IPS-18a (cell line): ENCODE data around the gene OXCT1.
"Not testable (repeated sequence)": the region's sequence is repeated elsewhere in the genome, so short reads cannot be mapped to it uniquely, and the experiment has no call there.

Experiments used
- H3K27ac ChIP-seq: one replicate; pipeline ENCODE4 v1.5.1; 2013; ENCODE audit warnings: low read length
- H3K27me3 ChIP-seq: one replicate; pipeline ENCODE4 v1.6.1; 2013; ENCODE audit warnings: mild to moderate bottlenecking, low read length; ENCODE audit not compliant: control insufficient read depth, insufficient read depth
- H3K36me3 ChIP-seq: one replicate; pipeline ENCODE4 v1.6.1; 2013; ENCODE audit warnings: low read depth, low read length; ENCODE audit not compliant: control insufficient read depth
- H3K4me1 ChIP-seq: one replicate; pipeline ENCODE4 v1.6.1; 2013; ENCODE audit warnings: low read depth, low read length; ENCODE audit not compliant: control insufficient read depth
- H3K4me3 ChIP-seq: one replicate; pipeline ENCODE4 v1.5.1; 2013; ENCODE audit warnings: low read length
- H3K9ac ChIP-seq: one replicate; pipeline ENCODE4 v1.6.1; 2013; ENCODE audit warnings: mild to moderate bottlenecking, low read length, moderate library complexity
- H3K9me3 ChIP-seq: one replicate; pipeline ENCODE4 v1.6.1; 2013; ENCODE audit warnings: low read depth, low read length; ENCODE audit not compliant: control insufficient read depth

Gene OXCT1

GRCh38 chr5:41764650-41765049 is 105.6 kb downstream of the OXCT1 start:
- Histone ChIP-seq H3K4me3 (no peak overlapping the region), H3K4me1 (no peaks in the 10 kb centered on the region), H3K27me3 (no peaks in the 10 kb centered on the region), H3K9me3 (no peaks in the 10 kb centered on the region), H3K9ac (no peak overlapping the region), H3K27ac (no peak overlapping the region), H3K36me3 (no peaks in the 10 kb centered on the region)

GRCh38 chr5:41763574-41763973 is 106.7 kb downstream of the OXCT1 start:
- Histone ChIP-seq H3K27ac (no peak overlapping the region), H3K9me3 (no peaks in the 10 kb centered on the region), H3K4me3 (no peak overlapping the region), H3K9ac (no peak overlapping the region), H3K36me3 (no peaks in the 10 kb centered on the region), H3K4me1 (no peaks in the 10 kb centered on the region), H3K27me3 (no peaks in the 10 kb centered on the region)

- no peak overlapping the region for H3K27ac ChIP-seq
- no peaks in the 10 kb centered on the region for H3K36me3 ChIP-seq
- H3K9me3 ChIP-seq, result no peaks in the 10 kb centered on the region
- no peak overlapping the region for H3K9ac ChIP-seq
- no peaks in the 10 kb centered on the region for H3K27me3 ChIP-seq
- no peak overlapping the region for H3K4me3 ChIP-seq
- no peaks in the 10 kb centered on the region for H3K4me1 ChIP-seq
Measured at GRCh38 chr5:41763081-41763480, 107.1 kb downstream of the OXCT1 start.

- H3K36me3 ChIP-seq, result no peaks in the 10 kb centered on the region
Measured at GRCh38 chr5:41762426-41762825, 107.8 kb downstream of the OXCT1 start.

GRCh38 chr5:41761663-41762062 is 108.6 kb downstream of the OXCT1 start:
- H3K9ac ChIP-seq, result no peak overlapping the region
- no peaks in the 10 kb centered on the region for H3K9me3 ChIP-seq
- no peaks in the 10 kb centered on the region for H3K36me3 ChIP-seq
- H3K4me1 ChIP-seq, result no peaks in the 10 kb centered on the region
- no peak overlapping the region for H3K27ac ChIP-seq
- no peaks in the 10 kb centered on the region for H3K27me3 ChIP-seq
- no peak overlapping the region for H3K4me3 ChIP-seq

More at GRCh38 chr5:41762426-41762825, 107.8 kb downstream of the OXCT1 start:
- H3K27me3 ChIP-seq, result no peaks in the 10 kb centered on the region
- H3K4me1 ChIP-seq, result no peaks in the 10 kb centered on the region
- no peak overlapping the region for H3K27ac ChIP-seq
- no peak overlapping the region for H3K4me3 ChIP-seq
- H3K9ac ChIP-seq, result no peak overlapping the region
- H3K9me3 ChIP-seq, result no peaks in the 10 kb centered on the region

GRCh38 chr5:41755705-41756104 is 114.5 kb downstream of the OXCT1 start:
- H3K4me1 ChIP-seq, result no peaks in the 10 kb centered on the region
- H3K27me3 ChIP-seq, result no peaks in the 10 kb centered on the region
- no peaks in the 10 kb centered on the region for H3K36me3 ChIP-seq
- no peak overlapping the region for H3K9ac ChIP-seq
- H3K9me3 ChIP-seq, result no peaks in the 10 kb centered on the region
- no peak overlapping the region for H3K27ac ChIP-seq
- H3K4me3 ChIP-seq, result no peak overlapping the region

- Histone ChIP-seq H3K9me3 (no peaks in the 10 kb centered on the region), H3K4me3 (no peak overlapping the region), H3K27me3 (no peaks in the 10 kb centered on the region), H3K4me1 (no peaks in the 10 kb centered on the region), H3K36me3 (no peaks in the 10 kb centered on the region), H3K9ac (no peak overlapping the region), H3K27ac (no peak overlapping the region)
Measured at GRCh38 chr5:41754857-41755256, 115.4 kb downstream of the OXCT1 start.

- Histone ChIP-seq H3K9me3 (no peaks in the 10 kb centered on the region), H3K36me3 (no peaks in the 10 kb centered on the region), H3K27me3 (no peaks in the 10 kb centered on the region), H3K4me3 (no peak overlapping the region), H3K27ac (no peak overlapping the region), H3K9ac (no peak overlapping the region), H3K4me1 (no peaks in the 10 kb centered on the region)
Measured at GRCh38 chr5:41751867-41752266, 118.4 kb downstream of the OXCT1 start.

GRCh38 chr5:41748631-41749030 is 121.6 kb downstream of the OXCT1 start:
- Histone ChIP-seq H3K9me3 (no peaks in the 10 kb centered on the region), H3K9ac (no peak overlapping the region), H3K4me1 (no peaks in the 10 kb centered on the region), H3K27me3 (no peaks in the 10 kb centered on the region), H3K4me3 (no peak overlapping the region), H3K27ac (no peak overlapping the region), H3K36me3 (no peaks in the 10 kb centered on the region)

GRCh38 chr5:41747708-41748107 is 122.5 kb downstream of the OXCT1 start:
- no peaks in the 10 kb centered on the region for H3K36me3 ChIP-seq
- H3K9me3 ChIP-seq, result no peaks in the 10 kb centered on the region
- H3K27me3 ChIP-seq, result no peaks in the 10 kb centered on the region
- H3K4me3 ChIP-seq, result no peak overlapping the region
- no peaks in the 10 kb centered on the region for H3K4me1 ChIP-seq
- H3K27ac ChIP-seq, result no peak overlapping the region
- no peak overlapping the region for H3K9ac ChIP-seq

- Histone ChIP-seq H3K27me3 (no peaks in the 10 kb centered on the region), H3K27ac (no peak overlapping the region), H3K4me1 (no peaks in the 10 kb centered on the region), H3K9me3 (no peaks in the 10 kb centered on the region), H3K4me3 (no peak overlapping the region), H3K36me3 (no peaks in the 10 kb centered on the region), H3K9ac (no peak overlapping the region)
Measured at GRCh38 chr5:41747301-41747700, 122.9 kb downstream of the OXCT1 start.

- H3K9ac ChIP-seq, H3K27ac ChIP-seq, H3K4me3 ChIP-seq, H3K9me3 ChIP-seq, H3K4me1 ChIP-seq, H3K27me3 ChIP-seq, H3K36me3 ChIP-seq: not testable (repeated sequence)
Measured at GRCh38 chr5:41742608-41743007, 127.6 kb downstream of the OXCT1 start.
